Parathyroid adenoma (tissue), 2 donors: ENCODE results near the gene DHX30.

ENCODE experiments used
- H2AFZ ChIP-seq: fragments of 300-600 bp; sonication (generic); one replicate; pipeline ENCODE4 v1.7.0; 2017; ENCODE audit warnings: antibody characterized with exemption, mild to moderate bottlenecking
- H3K27ac ChIP-seq: fragments of 300-600 bp; sonication (generic); one replicate; pipeline ENCODE4 v1.7.0; 2017
- H3K27me3 ChIP-seq: fragments of 300-600 bp; sonication (generic); one replicate; pipeline ENCODE4 v1.7.0; 2017; ENCODE audit warnings: low read length; ENCODE audit not compliant: control insufficient read depth, insufficient read depth
- H3K36me3 ChIP-seq: fragments of 300-600 bp; sonication (generic); one replicate; pipeline ENCODE4 v1.7.0; 2017; ENCODE audit warnings: low read length; ENCODE audit not compliant: control insufficient read depth, insufficient read depth
- H3K4me1 ChIP-seq: fragments of 300-600 bp; sonication (generic); one replicate; pipeline ENCODE4 v1.7.0; 2017; ENCODE audit warnings: control low read depth
- H3K4me2 ChIP-seq: fragments of 300-600 bp; sonication (generic); one replicate; pipeline ENCODE4 v1.7.0; 2017; ENCODE audit warnings: low read length
- H3K4me3 ChIP-seq: fragments of 300-600 bp; sonication (generic); one replicate; pipeline ENCODE4 v1.7.0; 2017; ENCODE audit warnings: low read depth, low read length
- H3K79me2 ChIP-seq: fragments of 300-600 bp; sonication (generic); one replicate; pipeline ENCODE4 v1.7.0; 2017; ENCODE audit warnings: control low read depth
- H3K9ac ChIP-seq: fragments of 300-600 bp; sonication (generic); one replicate; pipeline ENCODE4 v1.7.0; 2017; ENCODE audit warnings: mild to moderate bottlenecking
- H3K9me3 ChIP-seq: fragments of 300-600 bp; sonication (generic); one replicate; pipeline ENCODE4 v1.7.0; 2017; ENCODE audit warnings: low read length; ENCODE audit not compliant: control insufficient read depth
- TF ChIP-seq, protein P1 (sequence below): fragments of 300-600 bp; sonication (generic); IDR thresholded peaks from one replicate; pipeline ENCODE4 v1.7.0; 2017; ENCODE audit warnings: antibody characterized with exemption, mild to moderate bottlenecking
- donor health status: primary hyperparathyroidism.

DHX30 gene

DNA sequence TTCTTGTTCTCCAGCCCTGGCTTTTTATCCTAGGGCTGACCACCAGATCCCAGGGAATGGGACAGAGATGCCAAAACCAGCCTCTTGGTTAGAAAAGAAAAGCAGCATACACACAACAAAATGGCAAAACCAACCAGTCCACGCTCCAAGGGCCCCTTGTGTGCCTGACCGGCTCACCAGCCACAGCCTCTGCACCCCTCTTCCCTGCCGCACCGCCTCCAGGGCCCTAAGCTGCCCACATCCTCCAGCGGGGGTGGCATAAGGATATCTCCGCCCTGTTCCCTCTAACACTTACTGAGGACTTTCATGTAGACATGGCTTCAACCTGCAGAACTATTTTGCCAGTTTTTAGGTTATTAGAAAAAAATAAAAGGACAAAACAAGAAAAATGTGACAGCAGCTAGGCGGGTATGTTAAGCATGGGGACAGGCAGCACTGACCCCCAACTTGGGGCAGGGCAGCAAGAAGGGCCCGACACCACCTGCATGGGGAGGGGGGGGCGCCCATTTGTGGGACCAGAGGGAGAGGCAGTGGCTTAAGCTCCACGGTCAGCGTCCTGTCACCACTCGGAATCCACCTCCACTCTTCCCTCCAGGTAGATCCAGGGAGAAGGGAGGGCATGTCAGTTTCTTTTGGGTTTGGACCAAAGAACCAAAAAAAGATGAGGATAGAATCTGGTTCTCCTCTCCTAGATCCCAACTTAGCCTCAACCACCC is 49.1 kb downstream of the DHX30 start:
- Histone ChIP-seq H3K27ac (no peak overlapping the region), H2AFZ (no peak overlapping the region), H3K27me3 (no peaks in the 10 kb centered on the region), H3K9me3 (no peaks in the 10 kb centered on the region), H3K4me3 (no peak overlapping the region), H3K79me2 (no peaks in the 10 kb centered on the region), H3K9ac (no peak overlapping the region), H3K4me1 (no peaks in the 10 kb centered on the region), H3K4me2 (no peak overlapping the region), H3K36me3 (no peaks in the 10 kb centered on the region)
- TF ChIP-seq, protein P1, sequence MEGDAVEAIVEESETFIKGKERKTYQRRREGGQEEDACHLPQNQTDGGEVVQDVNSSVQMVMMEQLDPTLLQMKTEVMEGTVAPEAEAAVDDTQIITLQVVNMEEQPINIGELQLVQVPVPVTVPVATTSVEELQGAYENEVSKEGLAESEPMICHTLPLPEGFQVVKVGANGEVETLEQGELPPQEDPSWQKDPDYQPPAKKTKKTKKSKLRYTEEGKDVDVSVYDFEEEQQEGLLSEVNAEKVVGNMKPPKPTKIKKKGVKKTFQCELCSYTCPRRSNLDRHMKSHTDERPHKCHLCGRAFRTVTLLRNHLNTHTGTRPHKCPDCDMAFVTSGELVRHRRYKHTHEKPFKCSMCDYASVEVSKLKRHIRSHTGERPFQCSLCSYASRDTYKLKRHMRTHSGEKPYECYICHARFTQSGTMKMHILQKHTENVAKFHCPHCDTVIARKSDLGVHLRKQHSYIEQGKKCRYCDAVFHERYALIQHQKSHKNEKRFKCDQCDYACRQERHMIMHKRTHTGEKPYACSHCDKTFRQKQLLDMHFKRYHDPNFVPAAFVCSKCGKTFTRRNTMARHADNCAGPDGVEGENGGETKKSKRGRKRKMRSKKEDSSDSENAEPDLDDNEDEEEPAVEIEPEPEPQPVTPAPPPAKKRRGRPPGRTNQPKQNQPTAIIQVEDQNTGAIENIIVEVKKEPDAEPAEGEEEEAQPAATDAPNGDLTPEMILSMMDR: no peak

DNA sequence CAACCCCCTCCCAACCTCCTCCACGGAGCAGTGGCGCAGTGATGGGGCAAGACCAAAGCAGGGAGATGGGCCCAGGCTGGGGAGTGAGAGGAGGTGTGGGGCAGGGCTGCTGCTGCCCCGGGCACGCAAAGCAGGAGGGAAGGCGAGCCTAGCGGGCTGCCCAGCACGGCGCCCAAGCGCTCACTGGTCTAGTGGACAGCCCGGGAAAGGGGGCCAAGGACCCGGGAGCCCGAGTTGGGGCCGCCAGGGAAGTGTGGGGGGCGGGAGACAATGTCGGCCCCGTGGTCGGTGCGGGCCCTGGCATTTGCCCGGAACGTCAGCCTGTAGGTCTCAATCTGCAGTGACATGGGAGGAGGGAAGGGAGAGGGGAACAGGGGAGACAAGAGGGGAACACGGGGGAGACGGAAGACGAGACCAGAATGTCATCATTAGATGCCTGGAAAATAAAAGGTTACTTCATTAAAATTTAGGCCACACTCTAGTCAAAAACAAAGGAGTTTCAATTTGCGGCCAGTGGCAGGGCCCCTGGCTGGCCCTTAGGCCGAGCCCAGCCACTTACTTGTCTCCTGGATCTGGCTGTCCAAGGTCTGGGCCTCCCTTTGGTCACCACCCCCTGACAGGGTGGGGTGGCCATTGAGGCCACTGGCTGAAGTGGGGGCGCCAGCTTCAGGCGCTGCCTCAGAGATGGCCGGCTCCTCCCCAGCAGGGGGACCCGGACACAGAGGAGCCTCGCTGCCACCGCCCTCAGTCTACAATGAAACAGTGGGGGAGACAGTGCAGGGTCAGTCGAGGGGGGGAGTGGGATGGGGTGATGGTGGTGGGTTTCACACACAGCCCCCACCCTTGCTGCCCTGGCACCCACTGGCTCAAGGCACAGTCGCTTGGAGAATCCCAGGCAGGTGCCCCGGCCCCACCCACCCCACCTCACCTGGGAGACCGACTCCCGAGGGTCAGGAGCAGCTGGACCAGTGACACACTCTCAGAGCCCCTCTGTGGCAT is 50.0 kb downstream of the DHX30 start:
- Histone ChIP-seq H3K9me3 (no peaks in the 10 kb centered on the region), H3K4me1 (no peaks in the 10 kb centered on the region), H3K4me2 (no peak overlapping the region), H3K36me3 (no peaks in the 10 kb centered on the region), H3K4me3 (no peak overlapping the region), H3K27ac (no peak overlapping the region), H3K27me3 (no peaks in the 10 kb centered on the region), H3K79me2 (no peaks in the 10 kb centered on the region), H3K9ac (no peak overlapping the region), H2AFZ (no peak overlapping the region)
- TF ChIP-seq, protein P1: no peak

DNA sequence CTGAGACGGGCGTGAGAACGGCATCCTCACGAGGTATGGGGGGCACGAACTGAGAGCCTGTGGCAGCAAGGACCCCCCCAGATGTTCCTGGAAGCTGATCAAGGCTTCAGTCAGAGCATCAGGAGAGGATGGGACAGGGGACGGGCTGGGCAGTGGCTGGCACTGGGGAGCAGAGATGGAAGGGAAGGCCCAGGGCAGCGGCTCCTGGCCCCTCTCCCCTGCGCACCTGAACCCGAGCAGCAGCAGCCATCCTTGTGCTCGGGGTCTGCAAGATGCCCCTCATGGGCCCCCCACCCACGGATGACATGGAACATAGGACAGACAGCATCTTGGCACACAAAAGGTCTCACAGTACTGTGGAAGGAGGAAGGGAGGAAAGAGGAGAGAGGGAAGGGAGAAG is 51.3 kb downstream of the DHX30 start:
- Histone ChIP-seq H3K36me3 (no peaks in the 10 kb centered on the region), H3K9ac (no peak overlapping the region), H3K4me2 (no peak overlapping the region), H2AFZ (no peak overlapping the region), H3K9me3 (no peaks in the 10 kb centered on the region), H3K27me3 (no peaks in the 10 kb centered on the region), H3K79me2 (no peaks in the 10 kb centered on the region), H3K4me1 (no peaks in the 10 kb centered on the region), H3K27ac (no peak overlapping the region), H3K4me3 (no peak overlapping the region)
- TF ChIP-seq, protein P1: no peak

DNA sequence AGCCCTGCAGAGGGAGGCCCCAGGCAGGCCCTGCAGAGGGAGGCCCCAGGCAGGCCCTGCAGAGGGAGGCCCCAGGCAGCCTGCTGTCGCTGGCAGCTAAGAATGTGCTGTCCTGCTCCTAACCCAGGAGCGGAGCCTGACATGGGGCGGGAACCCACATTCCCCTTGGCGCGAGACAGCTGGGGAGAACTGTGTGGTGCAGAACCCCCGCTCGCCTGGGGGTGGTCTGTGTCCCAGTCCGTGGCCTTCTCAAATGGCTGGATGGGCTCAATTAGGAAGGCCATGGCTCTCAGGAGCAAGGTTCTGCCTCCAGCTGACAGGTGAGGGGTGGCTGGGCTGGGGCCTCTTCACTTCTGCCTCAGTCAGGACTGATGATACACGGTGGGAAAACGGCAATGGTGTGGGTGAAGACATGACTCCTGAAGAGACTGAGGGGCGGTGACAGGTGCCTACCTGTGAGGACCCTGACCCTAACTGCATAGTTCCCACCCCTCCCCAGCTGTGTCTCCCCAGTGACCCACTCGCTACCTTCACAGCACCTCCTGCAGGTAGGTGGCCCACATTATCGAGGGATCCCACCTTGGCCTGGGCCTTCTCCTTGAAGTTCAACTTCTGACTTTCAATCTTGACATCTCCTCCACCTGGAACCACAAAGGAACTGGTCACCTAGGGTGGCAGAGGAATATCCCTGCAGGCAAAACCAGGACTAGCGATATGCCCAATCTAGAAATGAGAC is 52.0 kb downstream of the DHX30 start:
- Histone ChIP-seq H3K27me3 (no peaks in the 10 kb centered on the region), H3K79me2 (no peaks in the 10 kb centered on the region), H3K4me2 (no peak overlapping the region), H3K36me3 (no peaks in the 10 kb centered on the region), H3K4me3 (no peak overlapping the region), H3K27ac (no peak overlapping the region), H2AFZ (no peak overlapping the region), H3K9ac (no peak overlapping the region), H3K4me1 (no peaks in the 10 kb centered on the region), H3K9me3 (no peaks in the 10 kb centered on the region)
- TF ChIP-seq, protein P1: no peak
